GM21825 (cell line): ENCODE data around the gene ZNF622.
"Not testable (repeated sequence)": the region's sequence is repeated elsewhere in the genome, so short reads cannot be mapped to it uniquely, and the experiment has no call there.

Experiments used
- ATAC-seq: cut with Tn5 transposase; IDR thresholded peaks from one replicate; pipeline ENCODE4 v1.9.1; 2021; ENCODE audit warnings: mild to moderate bottlenecking, moderate library complexity; ENCODE audit not compliant: unreplicated experiment

The ZNF622 gene

DNA sequence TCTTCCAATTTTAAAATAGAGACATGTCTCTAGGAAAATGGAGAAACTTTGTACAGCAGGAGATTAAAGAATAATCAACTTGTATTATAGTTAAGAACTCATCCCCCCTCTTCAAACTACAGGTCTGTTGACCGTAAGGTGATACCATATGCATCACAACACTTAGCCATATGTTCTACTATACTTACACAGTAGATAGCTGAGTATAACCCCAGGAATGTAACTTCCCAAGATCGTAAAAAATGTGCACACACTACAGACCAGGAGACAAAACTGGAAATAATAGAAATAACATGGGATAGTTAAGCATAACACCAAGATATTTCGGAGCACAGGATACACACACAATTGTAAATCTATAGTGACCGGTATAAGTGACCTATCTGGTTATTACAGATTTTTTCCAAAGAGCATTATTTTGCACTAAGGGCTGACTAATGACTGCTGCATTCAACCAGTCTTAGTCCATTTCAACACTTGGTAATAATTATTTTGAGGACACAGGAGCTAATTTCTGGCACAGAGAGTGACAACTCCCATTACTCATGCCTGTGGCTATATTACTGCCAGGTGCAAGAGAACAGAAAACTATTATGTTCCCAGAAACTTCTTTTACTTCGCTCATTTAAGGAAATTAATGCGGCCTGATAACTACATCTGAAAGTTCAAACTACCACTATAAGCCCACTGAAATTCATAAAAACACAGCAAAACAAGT is 15.4 kb upstream of the ZNF622 start:
- no peak for ATAC-seq

DNA sequence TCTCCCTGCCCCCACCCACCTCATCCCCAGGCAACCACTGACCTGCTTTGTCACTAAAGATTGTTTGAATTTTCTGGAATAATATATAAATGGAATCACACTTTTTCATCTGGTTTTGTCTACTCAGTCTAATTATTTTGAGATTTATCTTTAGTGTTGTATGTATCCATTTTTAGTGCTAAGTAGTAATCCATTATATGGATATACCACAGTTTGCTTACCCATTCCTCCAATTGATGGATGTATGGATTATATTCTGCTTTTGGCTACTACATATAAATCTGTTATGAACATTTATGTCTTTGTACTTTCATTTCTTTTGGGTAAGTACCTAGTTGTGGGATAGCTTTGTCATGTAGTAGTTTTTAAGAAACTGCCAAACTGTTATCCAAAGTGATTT is 14.5 kb upstream of the ZNF622 start:
- ATAC-seq = no peak

DNA sequence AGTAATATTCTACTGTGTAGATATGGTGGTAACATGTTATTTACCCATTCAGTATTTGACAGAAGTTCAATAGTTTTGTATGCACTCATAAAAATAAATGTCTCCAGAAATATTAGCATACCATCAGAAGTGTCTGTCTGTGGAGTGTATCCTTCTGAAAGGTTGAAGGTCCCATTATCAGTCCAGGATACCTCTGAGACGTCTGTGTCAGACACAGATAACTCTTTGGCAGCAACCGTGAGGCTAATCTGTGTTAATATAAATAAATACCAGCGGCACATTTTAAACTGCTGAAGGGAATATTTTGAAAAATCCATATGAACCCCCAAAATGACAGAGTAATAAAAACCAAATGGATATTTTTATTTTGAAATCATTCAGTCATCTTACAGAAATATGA is 11.9 kb upstream of the ZNF622 start:
- ATAC-seq = no peak

DNA sequence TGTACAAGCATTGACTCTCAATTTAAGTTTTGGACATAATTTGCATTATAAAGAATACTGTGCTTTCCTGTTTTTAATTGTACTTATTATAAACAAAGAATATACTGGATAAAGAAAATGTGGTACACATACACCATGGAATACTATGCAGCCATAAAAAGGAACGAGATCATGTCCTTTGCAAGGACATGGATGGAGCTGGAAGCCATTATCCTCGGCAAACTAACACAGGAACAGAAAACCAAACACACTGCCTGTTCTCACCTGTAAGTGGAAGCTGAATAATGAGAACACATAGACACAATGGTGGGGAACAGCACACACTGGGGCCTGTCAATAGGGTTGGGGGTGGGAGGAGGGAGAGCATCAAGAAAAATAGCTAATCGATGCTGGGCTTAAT is 10.8 kb upstream of the ZNF622 start:
- not testable (repeated sequence) for ATAC-seq

- no peak for ATAC-seq
Observed at GRCh38 chr5:16471387-16471786, 5.8 kb upstream of the ZNF622 start.

- peak; percentile 62 for ATAC-seq
Observed at GRCh38 chr5:16467363-16468219, 2.0 kb upstream of the ZNF622 start.

- ATAC-seq = no peak
Observed at GRCh38 chr5:16464664-16465543, 696 bp downstream of the ZNF622 start.

DNA sequence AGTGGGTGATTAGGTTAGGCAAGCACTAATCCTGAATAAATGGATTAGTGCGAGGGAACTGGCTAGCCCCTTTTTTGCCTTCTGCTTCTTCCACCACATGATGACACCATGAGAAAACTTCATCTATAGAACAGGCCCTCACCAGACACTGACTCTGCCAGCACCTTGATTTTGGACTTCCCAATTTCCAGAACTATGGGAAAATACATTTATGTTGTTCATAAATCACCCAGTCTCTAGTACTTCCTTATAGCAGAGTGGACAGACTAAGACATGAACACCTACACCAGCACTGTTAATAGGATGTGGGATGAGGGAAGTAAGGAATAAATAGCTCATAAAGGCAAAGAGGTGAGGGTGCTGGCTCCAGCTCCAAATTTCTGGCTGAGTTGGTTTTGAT is 1.4 kb downstream of the ZNF622 start:
- ATAC-seq = no peak

DNA sequence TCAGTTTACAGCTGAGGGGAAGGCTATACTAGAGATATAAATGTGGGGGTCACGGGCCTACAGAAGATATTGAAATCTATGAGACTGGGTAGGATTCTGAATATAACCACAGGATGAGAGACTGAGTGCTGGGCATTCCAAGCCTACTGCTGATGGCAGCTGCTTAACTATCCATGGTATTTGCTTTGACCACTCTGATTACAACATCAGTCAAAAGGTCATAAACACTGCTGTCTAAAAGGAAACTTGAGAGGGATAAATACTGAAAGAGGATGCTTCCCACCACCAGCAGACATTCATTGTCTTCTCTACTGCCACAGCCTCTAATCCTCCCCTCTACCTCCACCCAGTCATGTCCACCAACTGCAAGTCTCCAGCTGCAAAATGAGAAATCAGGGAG is 3.8 kb downstream of the ZNF622 start:
- no peak for ATAC-seq

- no peak for ATAC-seq
Observed at GRCh38 chr5:16461026-16461425, 4.6 kb downstream of the ZNF622 start.

GRCh38 chr5:16459451-16459850 is 6.1 kb downstream of the ZNF622 start:
- no peak for ATAC-seq

- ATAC-seq = no peak
Observed at GRCh38 chr5:16457853-16458252, 7.7 kb downstream of the ZNF622 start.

DNA sequence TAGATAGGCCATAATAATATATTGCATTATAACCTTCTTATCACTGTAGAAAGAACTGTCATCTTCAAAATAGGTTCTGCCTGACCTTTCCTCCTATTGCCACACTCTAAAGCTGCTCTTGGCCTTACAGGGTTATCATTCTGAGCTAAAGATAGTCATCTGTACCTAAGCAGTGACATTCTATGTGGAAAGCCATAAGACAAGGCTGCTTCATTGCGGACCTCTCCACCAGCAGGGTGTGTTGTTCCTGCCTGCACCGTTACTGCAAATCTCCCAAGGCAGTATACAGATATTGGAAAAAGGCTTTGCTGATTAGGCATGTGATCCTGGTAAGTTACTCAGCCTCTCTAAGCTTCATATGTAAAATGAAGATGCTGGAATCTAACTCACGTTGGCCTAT is 8.1 kb downstream of the ZNF622 start:
- ATAC-seq = no peak

- ATAC-seq = no peak
Observed at GRCh38 chr5:16456103-16456832, 9.3 kb downstream of the ZNF622 start.

DNA sequence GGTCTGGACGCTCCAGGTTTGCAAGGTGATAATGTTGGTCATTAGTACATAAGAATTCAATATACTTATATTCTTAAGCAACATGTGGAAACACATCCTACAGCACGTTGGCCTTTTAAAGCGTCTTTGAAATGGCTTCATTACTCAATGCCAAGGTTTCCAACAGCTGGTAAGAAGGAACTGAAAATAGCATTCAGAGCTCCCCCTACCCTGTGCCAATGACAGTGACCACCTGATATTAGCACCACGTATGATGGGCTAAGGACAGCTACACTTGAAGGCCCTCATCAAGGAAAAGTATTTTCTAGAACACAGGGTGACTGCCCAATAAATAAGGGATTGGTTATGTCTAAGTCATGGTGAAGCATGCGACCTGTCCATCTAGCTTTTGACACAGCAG is 9.9 kb downstream of the ZNF622 start:
- ATAC-seq = no peak

DNA sequence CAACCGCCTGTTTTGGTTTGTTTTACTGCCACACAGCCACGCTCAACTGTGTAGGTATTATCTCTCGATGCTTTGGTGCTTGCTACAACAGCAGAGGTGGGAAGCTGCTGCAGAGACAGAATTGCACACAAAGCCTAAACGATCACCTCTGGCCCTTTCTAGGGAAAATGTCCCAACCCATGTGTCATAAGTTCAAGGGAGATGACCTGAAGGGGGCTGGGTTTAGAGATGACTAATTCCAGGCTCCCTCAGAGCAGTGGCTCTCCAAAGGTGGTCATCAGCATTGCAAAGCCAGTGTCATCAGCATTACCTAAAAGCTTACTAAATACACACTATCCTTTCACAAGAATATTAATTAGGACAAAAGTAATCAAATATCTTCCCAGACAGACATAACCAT is 10.9 kb downstream of the ZNF622 start:
- ATAC-seq = no peak

- no peak for ATAC-seq
Observed at GRCh38 chr5:16453609-16454008, 12.0 kb downstream of the ZNF622 start.

- no peak for ATAC-seq
Observed at GRCh38 chr5:16450163-16450562, 15.4 kb downstream of the ZNF622 start.

GRCh38 chr5:16446993-16447392 is 18.6 kb downstream of the ZNF622 start:
- ATAC-seq = no peak

DNA sequence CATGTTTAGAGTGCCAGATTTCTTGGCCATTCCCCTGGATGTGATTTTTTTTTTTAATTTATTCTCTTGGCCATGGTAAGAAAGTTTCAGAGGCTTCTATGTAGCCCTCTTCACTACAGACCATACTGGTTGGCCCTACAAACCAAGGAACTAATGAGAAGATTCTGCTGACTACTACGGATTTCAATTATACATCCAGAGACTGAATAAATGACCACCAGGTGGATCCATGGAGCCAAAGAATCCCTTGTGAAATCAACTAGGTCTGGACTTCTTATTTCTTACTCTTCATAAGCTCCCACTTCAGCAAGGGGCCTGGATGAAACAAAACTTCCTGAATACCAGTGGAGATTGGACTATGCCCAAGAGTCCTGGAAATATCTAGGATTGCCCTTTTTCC is 27.6 kb downstream of the ZNF622 start:
- ATAC-seq = no peak
